NCI-H226 (cell line): ENCODE results near the gene DLG1.

Source experiments
- DNase-seq: peaks from one replicate; pipeline ENCODE4 v3.0.0-alpha.2; 2015

Gene DLG1

GRCh38 chr3:197155046-197155445 is 143.4 kb downstream of the DLG1 start:
- no peak for DNase-seq

- DNase-seq = peak; percentile 60
Measured at GRCh38 chr3:197151580-197151979, 146.8 kb downstream of the DLG1 start.

- DNase-seq = no peak
Measured at GRCh38 chr3:197149528-197149927, 148.9 kb downstream of the DLG1 start.

GRCh38 chr3:197144188-197144587 is 154.2 kb downstream of the DLG1 start:
- no peak for DNase-seq

GRCh38 chr3:197139586-197139985 is 158.8 kb downstream of the DLG1 start:
- no peak for DNase-seq

- DNase-seq = peak; percentile 25
Measured at GRCh38 chr3:197137751-197138150, 160.7 kb downstream of the DLG1 start.

GRCh38 chr3:197136744-197137143 is 161.7 kb downstream of the DLG1 start:
- DNase-seq = no peak

GRCh38 chr3:197135212-197135611 is 163.2 kb downstream of the DLG1 start:
- peak; percentile 41 for DNase-seq

GRCh38 chr3:197132916-197133530 is 165.4 kb downstream of the DLG1 start:
- DNase-seq = no peak

- no peak for DNase-seq
Measured at GRCh38 chr3:197125636-197126035, 172.8 kb downstream of the DLG1 start.

- no peak for DNase-seq
Measured at GRCh38 chr3:197124713-197125112, 173.7 kb downstream of the DLG1 start.

GRCh38 chr3:197122394-197122793 is 176.0 kb downstream of the DLG1 start:
- no peak for DNase-seq

- DNase-seq = no peak
Measured at GRCh38 chr3:197117114-197117513, 181.3 kb downstream of the DLG1 start.

- DNase-seq = no peak
Measured at GRCh38 chr3:197114007-197114406, 184.4 kb downstream of the DLG1 start.

- DNase-seq = no peak
Measured at GRCh38 chr3:197111685-197112084, 186.7 kb downstream of the DLG1 start.

GRCh38 chr3:197105786-197106185 is 192.6 kb downstream of the DLG1 start:
- DNase-seq = no peak

- no peak for DNase-seq
Measured at GRCh38 chr3:197104738-197105137, 193.7 kb downstream of the DLG1 start.

GRCh38 chr3:197103766-197104165 is 194.6 kb downstream of the DLG1 start:
- DNase-seq = no peak

- DNase-seq = no peak
Measured at GRCh38 chr3:197093871-197094270, 204.5 kb downstream of the DLG1 start.

GRCh38 chr3:197088370-197088769 is 210.0 kb downstream of the DLG1 start:
- peak; percentile 58 for DNase-seq

- no peak for DNase-seq
Measured at GRCh38 chr3:197085137-197085536, 213.3 kb downstream of the DLG1 start.

GRCh38 chr3:197083486-197083885 is 214.9 kb downstream of the DLG1 start:
- peak; percentile 77 for DNase-seq

GRCh38 chr3:197082871-197083270 is 215.5 kb downstream of the DLG1 start:
- no peak for DNase-seq

GRCh38 chr3:197080344-197080743 is 218.1 kb downstream of the DLG1 start:
- no peak for DNase-seq

- no peak for DNase-seq
Measured at GRCh38 chr3:197076415-197076814, 222.0 kb downstream of the DLG1 start.

GRCh38 chr3:197068077-197068476 is 230.3 kb downstream of the DLG1 start:
- no peak for DNase-seq
